HepG2 (cell line): Measurements from ENCODE around the gene SNX11. TPM values are rescaled to one million over a fixed set of nuclear protein-coding genes. Genes with fewer than 3 reads are reported as not detected.

Experiments
- ATAC-seq: fragments of 200-7000 bp; cut with Tn5 transposase; 3 replicates; pipeline ENCODE4 v1.9.1; 2020; ENCODE audit warnings: mild to moderate bottlenecking, moderate library complexity
- BruUV-seq: library from RNA; stranded (reverse); fragments of 400-500 nt; replicated peaks from 2 replicates; lab custom pipeline; 2021; lab: Mats Ljungman, UMichigan
- CTCF ChIA-PET: fragments of 300-600 bp; formaldehyde crosslinking; extraction: SDS; loops from one replicate; lab custom pipeline; 2021; ENCODE audit warnings: low total read pairs, inconsistent platforms, low intra/inter-chr PET ratio; lab: Yijun Ruan, JAX
- POLR2A ChIA-PET: fragments of 350-600 bp; sonication (Branson Sonifier 250); formaldehyde crosslinking; loops from one replicate; lab custom pipeline; 2020; ENCODE audit warnings: antibody characterized with exemption, inconsistent platforms; lab: Yijun Ruan, JAX
- DNase-seq: peaks from one replicate; pipeline ENCODE4 v3.0.0-alpha.2; 2015; ENCODE audit warnings: low spot score
- FAIRE-seq: peaks from 3 replicates; lab custom pipeline; 2011; peaks lifted over from hg19 to GRCh38; lab: Jason Lieb, UNC
- H2AFZ ChIP-seq: one replicate; pipeline ENCODE4 v1.6.1; 2011; ENCODE audit warnings: low read length, inconsistent platforms
- H3K27ac ChIP-seq: fragments of 300-600 bp; 3 replicates; pipeline ENCODE4 v1.8.0; 2011; ENCODE audit warnings: mixed run types, mild to moderate bottlenecking, mixed read lengths, low read length, inconsistent platforms; ENCODE audit not compliant: insufficient read depth; ENCODE audit errors: extremely low read length
- H3K27me3 ChIP-seq, 2 experiments: fragments of 200-600 bp in 1 of 2; 2 replicates in 1 of 2; 3 replicates in 1 of 2; pipeline versions ENCODE4 v1.6.0 to v1.8.0; 2011; ENCODE audit warnings: low read length in 2 of 2, mild to moderate bottlenecking in 2 of 2, moderate library complexity in 2 of 2, inconsistent platforms in 1 of 2; ENCODE audit not compliant: insufficient read depth in 2 of 2, control insufficient read depth in 1 of 2
- H3K36me3 ChIP-seq, 2 experiments: fragments of 200-600 bp in 1 of 2; replicated peaks in 1 of 2; 2 replicates in 1 of 2; 3 replicates in 1 of 2; pipeline versions ENCODE4 v1.5.1 to v1.8.0; 2011; ENCODE audit warnings: low read length in 2 of 2, inconsistent platforms in 1 of 2; ENCODE audit not compliant: insufficient read depth in 2 of 2, control insufficient read depth in 1 of 2
- H3K4me1 ChIP-seq: 2 replicates; pipeline ENCODE4 v1.5.1; 2012; ENCODE audit warnings: low read length, inconsistent platforms; ENCODE audit not compliant: insufficient read depth
- H3K4me2 ChIP-seq: 2 replicates; pipeline ENCODE4 v1.6.0; 2011; ENCODE audit warnings: low read depth, low read length, inconsistent platforms
- H3K4me3 ChIP-seq, 3 experiments: fragments of 200-600 bp in 1 of 3; sonication (generic), shearing (Covaris generic) in 1 of 3; replicated peaks in 1 of 3; 2 replicates each; pipeline ENCODE4 v1.5.1; 2011 to 2016; ENCODE audit warnings: low read length in 3 of 3, inconsistent platforms in 2 of 3, low read depth in 2 of 3, mild to moderate bottlenecking in 2 of 3, control low read depth in 1 of 3, mixed read lengths in 1 of 3; ENCODE audit not compliant: insufficient read depth in 1 of 3
- H3K79me2 ChIP-seq: one replicate; pipeline ENCODE4 v1.6.1; 2011; ENCODE audit warnings: low read length, inconsistent platforms; ENCODE audit not compliant: insufficient read depth
- H3K9ac ChIP-seq: 2 replicates; pipeline ENCODE4 v1.6.0; 2011; ENCODE audit warnings: mild to moderate bottlenecking, low read depth, low read length, inconsistent platforms; ENCODE audit not compliant: insufficient read depth
- H3K9me3 ChIP-seq: 2 replicates; pipeline ENCODE4 v1.5.1; 2012; ENCODE audit warnings: mild to moderate bottlenecking, low read length
- H4K20me1 ChIP-seq: 2 replicates; pipeline ENCODE4 v1.6.0; 2011; ENCODE audit warnings: inconsistent platforms, mild to moderate bottlenecking, low read length, moderate library complexity; ENCODE audit not compliant: insufficient read depth
- BCL6 ChIP-seq: IDR thresholded peaks from 2 replicates; pipeline ENCODE4 v1.6.1; 2016; ENCODE audit warnings: missing genetic modification reagents, missing compliant biosample characterization
- E2F2 ChIP-seq: sonication (generic); formaldehyde crosslinking; IDR thresholded peaks from 2 replicates; pipeline ENCODE4 v1.4.0; 2020; ENCODE audit warnings: missing genetic modification reagents, borderline replicate concordance
- HNRNPL ChIP-seq: fragments of 200-400 bp; formaldehyde crosslinking; IDR thresholded peaks from 2 replicates; pipeline ENCODE4 v1.6.1; 2017; ENCODE audit warnings: mild to moderate bottlenecking, low read depth, low read length
- IKZF4 ChIP-seq: sonication (generic); formaldehyde crosslinking; IDR thresholded peaks from 2 replicates; pipeline ENCODE4 v1.5.1; 2020; ENCODE audit warnings: borderline replicate concordance, mild to moderate bottlenecking, low read depth, missing genetic modification reagents; ENCODE audit errors: not compliant biosample characterization
- IRX3 ChIP-seq: sonication (generic); formaldehyde crosslinking; IDR thresholded peaks from 2 replicates; pipeline ENCODE4 v1.8.1; 2023; ENCODE audit warnings: mild to moderate bottlenecking, low read depth, missing genetic modification reagents, borderline replicate concordance
- KAT2B ChIP-seq: fragments of 150-350 bp; IDR thresholded peaks from 2 replicates; pipeline ENCODE4 v1.6.1; 2014; ENCODE audit warnings: low read depth, low read length, borderline replicate concordance
- MED1 ChIP-seq: sonication (generic); formaldehyde crosslinking; IDR thresholded peaks from 2 replicates; pipeline ENCODE4 v1.4.0; 2020; ENCODE audit warnings: missing genetic modification reagents
- NFE2L1 ChIP-seq: sonication (generic); formaldehyde crosslinking; IDR thresholded peaks from 2 replicates; pipeline ENCODE4 v1.4.0; 2020; ENCODE audit warnings: missing genetic modification reagents, mild to moderate bottlenecking, borderline replicate concordance
- TGIF2 ChIP-seq: IDR thresholded peaks from 2 replicates; pipeline ENCODE4 v1.6.1; 2016; ENCODE audit warnings: control low read depth, missing compliant biosample characterization
- ZMAT5 ChIP-seq: sonication (generic); formaldehyde crosslinking; IDR thresholded peaks from 2 replicates; pipeline ENCODE4 v1.5.0; 2020; ENCODE audit warnings: mild to moderate bottlenecking, low read depth, missing genetic modification reagents, borderline replicate concordance
- ZNF124 ChIP-seq: sonication (generic); formaldehyde crosslinking; IDR thresholded peaks from 2 replicates; pipeline ENCODE4 v1.4.0; 2020; ENCODE audit warnings: missing genetic modification reagents
- ZNF24 ChIP-seq: fragments of 450-650 bp; IDR thresholded peaks from 2 replicates; pipeline ENCODE4 v1.6.1; 2017; ENCODE audit warnings: antibody characterized with exemption, mild to moderate bottlenecking
- ZNF260 ChIP-seq: sonication (generic); formaldehyde crosslinking; IDR thresholded peaks from 2 replicates; pipeline ENCODE4 v1.4.0; 2020; ENCODE audit warnings: missing genetic modification reagents, low read depth, mild to moderate bottlenecking, borderline replicate concordance
- ZNF30 ChIP-seq: sonication (generic); formaldehyde crosslinking; IDR thresholded peaks from 2 replicates; pipeline ENCODE4 v1.5.0; 2020; ENCODE audit warnings: mild to moderate bottlenecking, missing genetic modification reagents
- ZNF432 ChIP-seq: sonication (generic); formaldehyde crosslinking; IDR thresholded peaks from 2 replicates; pipeline ENCODE4 v1.5.0; 2020; ENCODE audit warnings: missing genetic modification reagents, mild to moderate bottlenecking, borderline replicate concordance
- WGBS: methylation state at CpG from one replicate; pipeline ENCODE4 v1.1.6; 2017; ENCODE audit warnings: low lambda C conversion rate; 5-methylcytosine and 5-hydroxymethylcytosine counted together
- in situ Hi-C: cut with HindIII; loops from 2 replicates; pipeline ENCODE4 v1.10.0; 2017; ENCODE audit warnings: low pct_unique_long_range_greater_than_20kb; ENCODE audit not compliant: extremely low pct_ligation_motif_present
- intact Hi-C: fragments of 100-400 bp; cut with micrococcal nuclease; formaldehyde crosslinking; loops from one replicate; pipeline ENCODE4 v1.10.0; 2022; ENCODE audit not compliant: unreplicated experiment
- polyA plus RNA-seq, 8 experiments: library from polyadenylated mRNA; depleted of rRNA in 3 of 8; stranded (reverse) in 7 of 8; unstranded in 1 of 8; fragments of >200 nt; fragmentation: Illumina TruSeq in 4 of 8; extraction: Trizol in 4 of 8; gene quantifications; 2 replicates each; pipeline versions ENCODE4 v1.2.1 to v1.2.3, GENCODE V29; 2011 to 2016; ENCODE audit warnings: low read depth in 4 of 8, missing spikeins in 1 of 8, mixed read lengths in 1 of 8; ENCODE audit not compliant: insufficient read depth in 1 of 8
- total RNA-seq, 5 experiments: library from RNA; depleted of rRNA; stranded (reverse); fragments of >200 nt; fragmentation: Illumina TruSeq; extraction: Trizol; gene quantifications; 2 replicates each; pipeline ENCODE4 v1.2.3, GENCODE V29; 2016; ENCODE audit warnings: low read depth in 1 of 5

The SNX11 gene
- total and polyA plus RNA-seq, 2 of the 13 experiments (the other 11 are each of a cell fraction or from before 2014, with no cell fraction given): 12.9 to 14.0 TPM

GRCh38 chr17:48159232-48159631 is 51.7 kb downstream of the SNX11 start:
- no peaks in the 10 kb centered on the region for H4K20me1 ChIP-seq
- POLR2A ChIA-PET: no interaction called here
- FAIRE-seq (no peak), DNase-seq (no peak), ATAC-seq (no peak)
- H3K4me2 ChIP-seq: no peak overlapping the region
- TF ChIP-seq IRX3 (CRISPR knock-in tag): no peak
- TF ChIP-seq ZNF30 (CRISPR knock-in tag): no peak
- TF ChIP-seq ZNF260 (CRISPR knock-in tag): no peak
- no peak for TF ChIP-seq ZNF124 (CRISPR knock-in tag)
- no peak for TF ChIP-seq ZNF24
- TF ChIP-seq BCL6 (CRISPR knock-in tag): no peak
- no peak for TF ChIP-seq ZNF432 (CRISPR knock-in tag)
- TF ChIP-seq NFE2L1 (CRISPR knock-in tag): no peak
- no peak for TF ChIP-seq IKZF4 (CRISPR knock-in tag)
- TF ChIP-seq KAT2B: no peak
- TF ChIP-seq E2F2: no peak
- no peak for TF ChIP-seq ZMAT5
- no peak for TF ChIP-seq TGIF2
- TF ChIP-seq MED1: no peak
- TF ChIP-seq HNRNPL: no peak
- H2AFZ ChIP-seq: no peak overlapping the region
- no peaks in the 10 kb centered on the region for H3K36me3 ChIP-seq
- no peak overlapping the region for H3K4me3 ChIP-seq
- H3K79me2 ChIP-seq: no peaks in the 10 kb centered on the region
- in situ Hi-C loops: no loop called here
- H3K27ac ChIP-seq: no peak overlapping the region
- no peaks in the 10 kb centered on the region for H3K27me3 ChIP-seq
- intact Hi-C loops: loop anchor here (10.0 kb wide), 1 partner anchor 176 kb away; no protein-coding TSS in a partner anchor
- peaks cover 44% of the 10 kb centered on the region for H3K4me1 ChIP-seq
- no peak overlapping the region for H3K9ac ChIP-seq
- WGBS: 37% methylated on average over 4 of the region's 4 CpGs
- no TSS peak for BruUV-seq
- CTCF ChIA-PET: no interaction called here
- no peaks in the 10 kb centered on the region for H3K9me3 ChIP-seq
